ENCODE measurements around the gene COA1.

The COA1 gene

DNA sequence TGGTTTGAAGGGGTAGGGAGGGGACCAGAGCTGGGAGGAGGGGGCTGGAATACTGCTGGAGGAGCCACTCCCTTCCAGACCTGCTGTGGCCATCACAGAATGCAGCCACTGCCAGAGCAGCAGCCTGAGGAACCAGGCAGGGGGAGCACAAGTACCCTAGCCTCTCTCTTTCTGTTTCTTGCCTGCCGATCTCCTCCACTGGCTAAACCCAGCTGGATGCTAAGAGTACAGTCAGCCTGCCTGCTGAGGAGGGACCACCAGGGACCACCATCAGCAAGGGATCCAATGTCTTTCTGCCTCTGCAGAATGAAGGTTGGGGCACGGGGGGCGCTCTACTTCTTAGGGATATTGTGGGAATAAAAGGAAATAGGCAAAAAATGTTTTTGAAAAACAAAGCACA, 33.9 kb upstream of the COA1 start:
- no peak overlapping the region for H3K4me3 ChIP-seq (ENCODE audit: low read depth, low read length)
- TF ChIP-seq, protein P1, sequence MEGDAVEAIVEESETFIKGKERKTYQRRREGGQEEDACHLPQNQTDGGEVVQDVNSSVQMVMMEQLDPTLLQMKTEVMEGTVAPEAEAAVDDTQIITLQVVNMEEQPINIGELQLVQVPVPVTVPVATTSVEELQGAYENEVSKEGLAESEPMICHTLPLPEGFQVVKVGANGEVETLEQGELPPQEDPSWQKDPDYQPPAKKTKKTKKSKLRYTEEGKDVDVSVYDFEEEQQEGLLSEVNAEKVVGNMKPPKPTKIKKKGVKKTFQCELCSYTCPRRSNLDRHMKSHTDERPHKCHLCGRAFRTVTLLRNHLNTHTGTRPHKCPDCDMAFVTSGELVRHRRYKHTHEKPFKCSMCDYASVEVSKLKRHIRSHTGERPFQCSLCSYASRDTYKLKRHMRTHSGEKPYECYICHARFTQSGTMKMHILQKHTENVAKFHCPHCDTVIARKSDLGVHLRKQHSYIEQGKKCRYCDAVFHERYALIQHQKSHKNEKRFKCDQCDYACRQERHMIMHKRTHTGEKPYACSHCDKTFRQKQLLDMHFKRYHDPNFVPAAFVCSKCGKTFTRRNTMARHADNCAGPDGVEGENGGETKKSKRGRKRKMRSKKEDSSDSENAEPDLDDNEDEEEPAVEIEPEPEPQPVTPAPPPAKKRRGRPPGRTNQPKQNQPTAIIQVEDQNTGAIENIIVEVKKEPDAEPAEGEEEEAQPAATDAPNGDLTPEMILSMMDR (conservative IDR thresholded peaks at IDR 0.05; ENCODE audit: low read depth, low read length) = peak; percentile 16
- no peak for DNase-seq (ENCODE audit: low read depth)

DNA sequence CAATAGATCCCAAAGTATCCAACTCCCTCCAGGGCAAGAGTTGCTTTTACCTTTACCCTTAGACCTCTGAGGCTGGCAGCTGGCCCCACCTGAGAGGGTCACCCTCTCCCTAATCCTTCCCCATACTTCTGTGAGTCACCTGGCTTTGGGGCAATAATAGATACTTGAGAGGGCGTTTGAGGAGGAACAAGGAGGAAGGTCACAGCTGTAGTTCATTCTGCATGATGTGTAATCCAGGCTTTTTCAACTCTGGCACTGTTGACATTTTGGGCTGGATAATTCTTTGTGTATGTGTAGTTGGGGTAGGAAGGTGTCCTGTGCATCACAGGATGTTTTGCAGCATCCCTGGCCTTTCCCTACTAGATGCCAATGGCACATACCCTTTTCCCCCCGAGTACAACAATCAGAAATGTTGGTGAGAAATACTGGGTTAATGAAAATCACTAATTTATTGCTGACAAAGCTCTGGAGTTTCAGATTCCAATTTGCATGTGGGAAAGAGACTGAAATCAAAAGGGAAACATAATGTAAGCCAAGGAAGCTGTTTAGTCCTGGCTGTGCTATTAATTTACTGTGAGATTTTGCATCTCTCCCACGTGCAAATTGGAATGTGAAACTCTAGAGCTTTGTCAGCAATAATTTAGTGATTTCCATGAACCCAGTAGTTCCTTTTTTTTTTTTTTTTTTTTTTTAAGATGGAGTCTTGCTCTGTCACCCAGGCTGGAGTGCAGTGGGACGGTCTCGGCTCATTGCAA, 32.8 kb upstream of the COA1 start:
- no peak for DNase-seq (ENCODE audit: low read depth)
- no peak overlapping the region for H3K4me3 ChIP-seq (ENCODE audit: low read depth, low read length)
- TF ChIP-seq, protein P1 (conservative IDR thresholded peaks at IDR 0.05; ENCODE audit: low read depth, low read length) = no peak

DNA sequence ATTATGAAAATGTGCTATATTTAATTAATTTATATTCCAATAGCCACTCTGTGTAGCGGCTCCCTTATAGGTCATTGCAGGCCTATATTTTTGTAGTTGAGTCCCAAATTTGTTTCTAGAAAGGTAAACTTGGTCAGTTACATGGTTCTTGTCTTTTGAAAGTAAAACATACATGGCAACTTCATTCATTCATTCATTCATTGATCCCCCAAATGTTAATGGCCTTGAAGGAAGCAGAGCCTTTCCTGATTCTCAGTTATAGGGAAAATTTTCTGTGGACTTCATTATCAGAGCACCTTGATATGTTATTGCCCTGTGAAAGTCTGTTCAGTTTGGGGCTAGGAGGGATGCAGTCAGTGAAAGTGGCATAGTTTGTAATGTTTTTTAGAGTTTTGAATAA, 32.1 kb upstream of the COA1 start:
- no peak for DNase-seq (ENCODE audit: low read depth)
- TF ChIP-seq, protein P1 (conservative IDR thresholded peaks at IDR 0.05; ENCODE audit: low read depth, low read length) = no peak
- no peak overlapping the region for H3K4me3 ChIP-seq (ENCODE audit: low read depth, low read length)

DNA sequence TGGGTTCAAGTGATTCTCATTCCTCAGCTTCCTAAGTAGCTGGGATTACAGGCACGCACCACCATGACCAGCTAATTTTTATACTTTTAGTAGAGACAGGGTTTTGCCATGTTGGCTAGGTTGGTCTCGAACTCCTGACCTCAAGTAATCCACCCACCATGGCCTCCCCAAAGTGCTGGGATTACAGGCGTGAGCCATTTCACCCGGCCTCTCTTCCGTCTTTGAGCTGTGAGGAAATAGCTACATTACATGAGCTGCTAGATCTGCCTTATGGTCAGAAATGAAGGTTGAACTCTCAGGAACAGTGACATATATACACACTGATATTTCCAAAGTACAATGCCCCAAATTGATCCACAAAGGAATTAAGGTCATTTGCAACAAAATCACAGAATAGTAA, 31.5 kb upstream of the COA1 start:
- H3K4me3 ChIP-seq (ENCODE audit: low read depth, low read length) = no peak overlapping the region
- TF ChIP-seq, protein P1 (conservative IDR thresholded peaks at IDR 0.05; ENCODE audit: low read depth, low read length) = no peak
- DNase-seq (ENCODE audit: low read depth) = no peak

DNA sequence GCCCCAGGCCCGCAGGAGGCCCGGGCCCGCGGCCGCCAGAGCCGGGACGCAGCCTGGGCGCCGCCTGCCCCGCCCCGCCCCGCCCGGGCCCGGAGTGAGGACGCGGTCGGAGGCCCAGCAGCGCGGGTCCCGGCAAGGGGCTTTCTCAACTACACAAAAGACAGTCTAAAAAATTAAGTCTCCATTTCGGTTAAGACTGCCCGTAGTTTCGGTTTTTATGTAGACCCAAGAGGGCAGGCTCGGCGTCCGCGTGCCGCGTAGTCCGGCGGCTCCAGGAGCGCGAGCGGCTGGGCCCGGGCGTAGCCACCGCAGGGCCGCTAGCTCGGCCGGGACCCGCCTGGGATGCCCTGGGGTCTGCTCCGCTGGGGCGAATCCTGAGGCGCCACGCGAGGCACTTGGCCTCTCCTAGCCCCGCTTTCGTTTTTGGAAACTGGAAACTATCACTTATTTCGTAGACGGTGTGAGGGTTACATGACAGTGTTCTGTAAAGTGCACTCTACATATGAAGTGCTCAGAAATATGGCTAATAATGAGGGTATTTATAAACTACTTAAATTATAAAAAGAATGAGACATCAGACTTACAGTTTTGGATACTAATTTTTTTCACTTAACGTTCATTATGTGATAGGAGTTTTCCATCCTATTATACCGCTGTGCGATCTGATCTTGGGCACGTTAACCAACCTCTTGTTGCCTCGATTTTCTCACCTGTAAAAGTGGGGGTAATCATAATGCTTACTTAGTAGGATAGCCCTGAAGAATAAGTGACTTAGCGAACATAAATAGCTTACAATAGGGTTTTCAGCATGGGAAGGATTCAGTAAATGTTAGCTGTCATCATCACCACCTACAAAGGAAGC, 29.7 kb upstream of the COA1 start:
- DNase-seq (ENCODE audit: low read depth) = peak; percentile 37
- TF ChIP-seq, protein P1 (conservative IDR thresholded peaks at IDR 0.05; ENCODE audit: low read depth, low read length) = no peak
- peak overlapping the region; percentile 72 for H3K4me3 ChIP-seq (ENCODE audit: low read depth, low read length)

DNA sequence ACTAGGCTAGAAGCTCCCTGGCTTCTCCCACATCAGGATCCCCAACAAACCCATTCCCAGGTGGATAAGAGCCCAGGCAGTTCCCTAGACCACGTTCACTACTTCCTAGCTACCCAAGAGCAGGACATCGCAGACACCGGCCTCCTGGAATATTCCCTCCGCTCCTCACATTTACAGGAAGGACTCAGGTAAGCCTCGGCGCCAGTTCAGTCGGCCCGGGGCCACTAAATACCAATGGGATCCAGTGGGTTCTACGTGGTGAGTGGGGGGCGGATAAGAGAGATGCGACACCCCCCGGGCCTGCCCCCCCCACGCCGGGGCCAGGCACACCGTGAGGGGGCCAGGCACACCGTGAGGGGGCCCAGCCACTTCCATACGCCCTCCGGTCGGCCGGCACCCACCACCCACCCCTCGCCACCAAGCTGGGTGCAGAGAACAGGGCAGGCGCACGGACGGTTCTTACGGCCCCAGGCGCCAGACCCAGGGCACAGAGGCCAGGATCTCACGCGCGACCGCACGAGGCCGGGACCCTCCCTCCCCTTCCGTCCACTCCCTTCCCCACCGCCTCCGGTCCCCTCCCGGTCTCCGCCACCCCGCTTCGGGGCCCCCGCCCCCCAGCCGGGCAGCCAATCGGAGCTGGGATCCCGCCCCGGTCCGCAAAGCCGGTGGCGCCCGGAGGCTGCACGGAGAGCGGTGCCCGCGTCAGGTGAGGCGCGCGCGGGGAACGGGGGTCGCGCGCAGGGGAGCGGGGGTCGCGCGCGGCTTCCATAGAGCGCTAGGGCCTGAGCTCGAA, 28.9 kb upstream of the COA1 start, which contains the start of gene BLVRA:
Gene BLVRA, plus strand, starts transcription at position 652 of the 793 bp plus-strand sequence. CDS start 12,479 bp downstream, outside the sequence.
- no peak for DNase-seq (ENCODE audit: low read depth)
- H3K4me3 ChIP-seq (ENCODE audit: low read depth, low read length) = peak within 1 kb of the TSS; percentile 72
- TF ChIP-seq, protein P1 (conservative IDR thresholded peaks at IDR 0.05; ENCODE audit: low read depth, low read length) = no peak

Data from choroid plexus epithelial cell (primary cell).